ENCODE results near the gene IBA57. TPM values are rescaled to one million over a fixed set of nuclear protein-coding genes. Genes with fewer than 3 reads are reported as not detected.

IBA57 gene
- polyA plus RNA-seq, 2 of the 4 experiments (the other 2 are of a cell fraction), result 1.5 to 2.2 TPM

GRCh38 chr1:228194921-228195812 lies 29.6 kb downstream of the IBA57 start:
- no peak for DNase-seq (ENCODE audit: low read depth in 1 of 2, low spot score in 1 of 2)
- Histone ChIP-seq H3K4me3 (no peak overlapping the region), H3K4me1 (no peaks in the 10 kb centered on the region), H3K4me2 (no peak overlapping the region), H3K9me3 (peaks cover 28% of the 10 kb centered on the region), H3K27ac (no peak overlapping the region)
- WGBS (ENCODE audit: missing lambda C conversion rate), result 52% methylated on average over 8 of the region's 8 CpGs
- ATAC-seq, result no peak
- ChIA-PET CTCF (interaction anchor here (0.9 kb wide), 1 partner anchor 305 kb away, joined by 3 read pairs; no protein-coding TSS in a partner anchor), POLR2A (no interaction called here)
- FAIRE-seq, result no peak
- TF ChIP-seq REST (IDR thresholded peaks at IDR 0.05) (no peak), HOXB5 (CRISPR knock-in tag; IDR thresholded peaks at IDR 0.05) (no peak), TFCP2L1 (CRISPR knock-in tag; IDR thresholded peaks at IDR 0.05) (no peak), POLR2AphosphoS2 (conservative IDR thresholded peaks at IDR 0.05; ENCODE audit: low read length) (no peak), ZNF302 (CRISPR knock-in tag; IDR thresholded peaks at IDR 0.05) (no peak), RNF2 (IDR thresholded peaks at IDR 0.05; ENCODE audit: borderline replicate concordance, low read depth) (no peak), ZFP36 (IDR thresholded peaks at IDR 0.05; ENCODE audit: borderline replicate concordance, partially characterized antibody) (no peak), CBX2 (IDR thresholded peaks at IDR 0.05; ENCODE audit: borderline replicate concordance, low read depth) (no peak), HEYL (CRISPR knock-in tag; IDR thresholded peaks at IDR 0.05) (no peak), FOXS1 (CRISPR knock-in tag; IDR thresholded peaks at IDR 0.05) (no peak), TP53 (CRISPR knock-in tag; IDR thresholded peaks at IDR 0.05) (no peak), CHD4 (IDR thresholded peaks at IDR 0.05; ENCODE audit: borderline replicate concordance) (no peak), JUN (IDR thresholded peaks at IDR 0.05) (no peak)
- TF ChIP-seq, protein P1, sequence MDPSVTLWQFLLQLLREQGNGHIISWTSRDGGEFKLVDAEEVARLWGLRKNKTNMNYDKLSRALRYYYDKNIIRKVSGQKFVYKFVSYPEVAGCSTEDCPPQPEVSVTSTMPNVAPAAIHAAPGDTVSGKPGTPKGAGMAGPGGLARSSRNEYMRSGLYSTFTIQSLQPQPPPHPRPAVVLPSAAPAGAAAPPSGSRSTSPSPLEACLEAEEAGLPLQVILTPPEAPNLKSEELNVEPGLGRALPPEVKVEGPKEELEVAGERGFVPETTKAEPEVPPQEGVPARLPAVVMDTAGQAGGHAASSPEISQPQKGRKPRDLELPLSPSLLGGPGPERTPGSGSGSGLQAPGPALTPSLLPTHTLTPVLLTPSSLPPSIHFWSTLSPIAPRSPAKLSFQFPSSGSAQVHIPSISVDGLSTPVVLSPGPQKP (IDR thresholded peaks at IDR 0.05; ENCODE audit: low read depth, low read length), result no peak

DNA sequence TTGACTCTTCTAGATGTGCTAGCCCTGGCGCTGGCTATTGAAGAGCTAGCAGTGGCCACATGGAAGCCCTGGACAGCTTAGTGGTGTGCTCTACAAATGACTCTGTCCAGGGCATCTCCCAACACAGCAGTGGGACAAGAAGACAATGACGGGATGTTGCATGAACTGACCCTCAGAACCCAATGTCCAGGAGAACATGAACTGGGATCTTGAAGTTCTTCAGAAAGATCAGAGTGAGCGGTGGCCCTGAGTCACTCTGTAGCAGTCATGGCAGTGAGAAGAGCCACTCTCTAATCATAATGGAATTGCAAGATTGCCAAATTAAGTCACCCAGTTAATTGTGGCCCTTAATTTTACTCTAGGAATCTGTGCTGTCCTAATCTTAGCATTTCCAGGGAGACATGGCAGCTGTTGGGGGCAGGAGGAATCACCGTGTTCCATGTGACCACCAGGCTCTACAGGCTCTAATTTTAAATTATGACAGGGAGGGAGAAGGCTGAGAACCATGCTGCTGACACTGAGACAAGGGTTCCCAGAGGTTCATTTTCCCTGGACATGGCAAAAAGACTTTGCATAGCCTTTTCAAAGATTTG lies 32.0 kb downstream of the IBA57 start:
- no peak for TF ChIP-seq MYC (IDR thresholded peaks at IDR 0.05; ENCODE audit: borderline replicate concordance, low read length)
- TF ChIP-seq NPAS2 (CRISPR knock-in tag; IDR thresholded peaks at IDR 0.05; ENCODE audit: borderline replicate concordance), result no peak
- TF ChIP-seq FOSB (CRISPR knock-in tag; IDR thresholded peaks at IDR 0.05), result no peak
- no peak for TF ChIP-seq RCOR1 (IDR thresholded peaks at IDR 0.05; ENCODE audit: low read depth, low read length)
- no peak for TF ChIP-seq HES2 (IDR thresholded peaks at IDR 0.05)
- TF ChIP-seq FOXS1 (CRISPR knock-in tag; IDR thresholded peaks at IDR 0.05), result no peak
- TF ChIP-seq JUNB (IDR thresholded peaks at IDR 0.05), result no peak
- TF ChIP-seq HDAC2 (IDR thresholded peaks at IDR 0.05), result no peak
- ATAC-seq (no peak), DNase-seq (ENCODE audit: low read depth in 1 of 2, low spot score in 1 of 2) (no peak), FAIRE-seq (no peak)
- no peak overlapping the region for H3K4me2 ChIP-seq
- POLR2A ChIA-PET, result no interaction called here
- no peak overlapping the region for H3K27ac ChIP-seq
- CTCF ChIA-PET, result interaction anchor here (1.2 kb wide), 1 partner anchor 17 kb away, joined by 5 read pairs; no protein-coding TSS in a partner anchor
- H3K4me1 ChIP-seq, result no peaks in the 10 kb centered on the region
- 51% methylated on average over 4 of the region's 4 CpGs for WGBS (ENCODE audit: missing lambda C conversion rate)
- peaks cover 32% of the 10 kb centered on the region for H3K9me3 ChIP-seq
- H3K4me3 ChIP-seq, result no peak overlapping the region

All from A549 (cell line).